Left lung (tissue), 10 donors: ENCODE measurements around the gene SLCO4A1. TPM values are rescaled to one million over a fixed set of nuclear protein-coding genes. Genes with fewer than 3 reads are reported as not detected.

Source experiments
- ATAC-seq: fragments of 200-7000 bp; cut with Tn5 transposase; one replicate; pipeline ENCODE4 v1.9.1; 2020; ENCODE audit warnings: moderate library complexity
- DNase-seq, 4 donors: peaks; one replicate each; pipeline ENCODE4 v3.0.0-alpha.2; 2013 to 2020
- H3K27ac ChIP-seq, 2 donors: fragments of 200-600 bp; sonication (generic) in 1 of 2; one replicate each; pipeline versions ENCODE4 v1.5.0 to v1.8.0; 2020 to 2021
- H3K27me3 ChIP-seq, 2 donors: fragments of 200-600 bp; sonication (generic) in 1 of 2; one replicate each; pipeline versions ENCODE4 v1.5.0 to v1.8.0; 2020 to 2021
- H3K36me3 ChIP-seq, 2 donors: fragments of 200-600 bp; sonication (generic) in 1 of 2; one replicate each; pipeline versions ENCODE4 v1.5.0 to v1.8.0; 2020 to 2021
- H3K4me1 ChIP-seq, 2 donors: fragments of 200-600 bp; one replicate each; pipeline ENCODE4 v1.8.0; 2021
- H3K4me3 ChIP-seq, 2 donors: fragments of 200-600 bp; sonication (generic) in 1 of 2; one replicate each; pipeline versions ENCODE4 v1.5.0 to v1.8.0; 2020 to 2021; ENCODE audit warnings: mild to moderate bottlenecking in 1 of 2
- H3K9me3 ChIP-seq, 2 donors: fragments of 200-600 bp; sonication (generic) in 1 of 2; one replicate each; pipeline versions ENCODE4 v1.5.0 to v1.8.0; 2020 to 2021
- CTCF ChIP-seq, 2 donors: fragments of 200-600 bp; sonication (generic) in 1 of 2; IDR thresholded peaks; one replicate each; pipeline versions ENCODE4 v1.5.0 to v1.8.0; 2021; ENCODE audit warnings: antibody characterized with exemption in 2 of 2
- intact Hi-C, 2 donors: fragments of 100-400 bp; cut with DNase I; formaldehyde crosslinking; loops; one replicate each; pipeline versions ENCODE4 v1.11.2 to v1.14.2; 2022
- polyA plus RNA-seq, 6 donors: library from polyadenylated mRNA; unstranded; fragments of 120-200 nt; gene quantifications; one replicate each; pipeline ENCODE4 v1.2.1, GENCODE V29; 2013; ENCODE audit not compliant: insufficient read length in 6 of 6
- total RNA-seq, 2 donors: library from RNA; stranded (reverse); fragmentation: NEBNext Ultra II Directional; extraction: Animal tissue kit (Norgen Biotek cat#: 25700); gene quantifications; one replicate each; pipeline ENCODE4 v1.2.1, GENCODE V29; 2021
- donor health status: DM: no; HTN: yes; CAD: no.
- donor health status: DM: no; HTN: no; CAD: no.

SLCO4A1 gene
- total and polyA plus RNA-seq, 8 donors: 0.20 to 47.2 (median 0.60) TPM

DNA sequence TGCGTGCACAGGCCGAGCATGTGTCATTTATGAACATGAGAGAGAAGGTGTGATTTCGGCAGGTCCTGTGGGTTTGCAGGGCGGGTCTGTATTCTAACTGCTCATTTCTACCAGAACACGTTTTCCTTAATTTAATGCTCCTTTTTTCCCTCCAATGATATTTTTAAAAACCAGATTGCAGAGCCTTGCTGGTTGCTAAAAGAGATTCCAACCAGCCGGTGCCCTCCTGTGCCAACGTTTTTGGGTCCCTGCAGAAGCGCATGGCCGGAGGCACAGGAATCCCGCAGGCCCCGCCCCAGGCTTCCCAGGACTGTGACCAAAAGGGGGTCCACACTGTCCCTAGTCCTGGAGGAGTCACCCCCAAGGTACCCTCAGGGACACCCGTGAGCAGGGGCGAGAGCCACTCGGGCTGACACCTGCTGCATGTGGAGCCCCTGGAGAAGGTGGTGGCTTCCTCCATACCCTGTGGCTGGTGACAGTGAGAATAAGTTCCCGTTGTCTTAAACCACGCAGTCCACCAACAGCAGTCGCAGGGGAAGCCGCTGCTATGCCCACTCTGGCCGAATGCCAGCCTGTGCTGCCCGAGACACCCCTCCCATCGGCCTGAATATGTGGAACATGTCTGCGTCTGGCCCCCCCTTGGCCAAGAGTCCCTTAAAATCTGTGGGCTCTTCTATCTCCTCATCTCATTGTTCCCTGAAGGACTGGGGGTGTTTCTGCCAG lies 50.7 kb downstream of the SLCO4A1 start:
- ATAC-seq: no peak
- no peak overlapping the region for H3K4me3 ChIP-seq
- no peaks in the 10 kb centered on the region for H3K4me1 ChIP-seq
- H3K36me3 ChIP-seq: no peaks in the 10 kb centered on the region
- no peak for DNase-seq
- intact Hi-C loops: no loop called here
- H3K27me3 ChIP-seq: peaks cover 0 to 42% of the 10 kb centered on the region in 2 donors
- TF ChIP-seq CTCF (IDR thresholded peaks at IDR 0.05): no peak
- H3K9me3 ChIP-seq: no peaks in the 10 kb centered on the region
- no peak overlapping the region for H3K27ac ChIP-seq

GRCh38 chr20:62693524-62693922 lies 51.2 kb downstream of the SLCO4A1 start:
- intact Hi-C loops: no loop called here
- TF ChIP-seq CTCF (IDR thresholded peaks at IDR 0.05): no peak

DNA sequence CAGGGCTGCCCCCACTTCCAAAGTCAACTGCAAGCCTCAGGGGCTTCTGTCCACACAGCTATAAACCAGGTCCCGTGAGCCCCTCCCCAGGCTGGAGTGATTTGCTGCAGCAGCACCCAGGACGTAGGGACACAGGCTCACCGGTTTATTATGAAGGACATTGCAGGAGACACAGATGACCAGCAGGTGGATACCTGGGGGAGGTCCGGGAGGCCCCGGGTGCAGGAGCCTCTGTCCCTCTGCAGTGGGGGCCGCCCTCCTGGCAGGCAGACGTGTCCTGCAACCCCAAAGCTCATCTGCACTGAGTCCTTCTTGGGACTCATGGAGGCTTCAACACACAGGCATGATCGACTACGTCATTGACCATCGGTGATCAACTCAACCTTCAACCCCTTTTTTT lies 51.8 kb downstream of the SLCO4A1 start:
- Histone ChIP-seq H3K36me3 (no peaks in the 10 kb centered on the region), H3K4me3 (no peak overlapping the region), H3K27ac (no peak overlapping the region), H3K9me3 (no peaks in the 10 kb centered on the region), H3K4me1 (no peaks in the 10 kb centered on the region), H3K27me3 (peaks cover 0 to 42% of the 10 kb centered on the region in 2 donors)
- ATAC-seq (no peak), DNase-seq (no peak)
- TF ChIP-seq CTCF (IDR thresholded peaks at IDR 0.05): no peak
- intact Hi-C loops: no loop called here

More at GRCh38 chr20:62693524-62693922, 51.2 kb downstream of the SLCO4A1 start:
- DNase-seq (no peak), ATAC-seq (no peak)
- no peaks in the 10 kb centered on the region for H3K4me1 ChIP-seq
- H3K9me3 ChIP-seq: no peaks in the 10 kb centered on the region
- no peaks in the 10 kb centered on the region for H3K36me3 ChIP-seq
- peaks cover 0 to 42% of the 10 kb centered on the region in 2 donors for H3K27me3 ChIP-seq
- no peak overlapping the region for H3K4me3 ChIP-seq
- no peak overlapping the region for H3K27ac ChIP-seq

DNA sequence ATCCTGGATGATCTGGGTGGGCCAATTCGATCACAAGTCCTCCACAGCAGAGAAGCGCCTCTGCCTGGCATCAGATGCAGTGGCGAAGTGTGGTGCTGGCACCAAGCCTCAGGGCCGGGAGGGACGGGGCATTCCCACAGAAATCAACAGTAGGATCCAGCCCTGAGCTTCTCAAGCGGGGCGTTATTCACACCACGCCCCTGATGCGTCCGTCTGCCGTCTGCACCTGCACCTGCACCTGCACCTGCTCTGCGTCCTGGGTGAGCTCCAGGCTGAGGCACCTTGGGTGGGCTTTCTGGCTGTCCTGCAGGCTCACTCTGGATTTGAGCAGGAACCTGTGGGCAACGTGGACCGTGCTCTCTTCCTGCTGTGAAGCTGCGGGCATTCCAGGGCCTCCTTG lies 52.6 kb downstream of the SLCO4A1 start:
- Histone ChIP-seq H3K27me3 (peaks cover 0 to 34% of the 10 kb centered on the region in 2 donors), H3K4me3 (no peak overlapping the region), H3K27ac (no peak overlapping the region), H3K9me3 (no peaks in the 10 kb centered on the region), H3K4me1 (no peaks in the 10 kb centered on the region), H3K36me3 (no peaks in the 10 kb centered on the region)
- DNase-seq (no peak), ATAC-seq (no peak)
- intact Hi-C loops: no loop called here
- no peak for TF ChIP-seq CTCF (IDR thresholded peaks at IDR 0.05)

DNA sequence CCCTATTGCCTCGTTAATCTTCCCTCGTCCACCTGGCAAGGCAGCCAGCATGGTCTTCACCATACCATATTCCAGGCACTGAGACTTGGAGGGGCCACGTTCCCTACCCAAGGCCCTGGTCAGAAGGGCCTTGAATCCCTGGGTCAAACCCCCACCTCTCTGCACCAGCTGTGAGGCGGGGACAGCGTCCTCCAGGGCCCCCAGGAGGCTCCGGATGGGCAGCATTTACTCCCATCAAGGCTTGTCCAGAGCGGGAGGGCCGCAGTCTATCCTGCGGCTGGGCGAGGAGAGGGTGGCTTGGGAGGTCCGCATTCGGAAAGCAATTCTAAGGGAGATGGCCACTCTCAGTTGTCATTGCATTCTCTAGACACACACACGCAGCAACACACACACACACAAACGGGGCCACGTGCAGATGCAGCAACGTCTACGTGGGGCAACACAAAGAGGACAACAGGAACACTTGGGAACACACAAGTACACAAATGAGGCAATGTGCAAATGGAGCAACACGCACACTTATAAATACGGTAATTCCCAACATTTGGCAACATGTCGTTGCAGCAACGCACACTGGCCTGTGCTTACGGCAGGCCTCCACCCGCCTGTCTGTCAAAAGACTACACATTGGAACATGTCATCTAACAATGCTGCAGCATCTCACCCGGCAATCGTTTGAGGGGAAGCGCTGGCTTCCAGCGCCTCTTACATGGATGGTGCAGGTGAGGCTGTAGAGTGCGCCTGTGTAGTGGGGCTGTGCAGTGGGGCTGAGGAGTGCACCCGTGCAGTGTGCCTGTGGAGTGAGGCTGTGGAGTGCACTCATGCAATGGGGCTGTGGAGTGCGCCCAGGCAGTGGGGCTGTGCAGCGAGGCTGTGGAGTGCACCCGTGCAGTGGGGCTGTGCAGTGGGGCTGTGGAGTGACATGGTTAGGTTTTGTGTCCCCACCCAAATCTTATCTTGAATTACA lies 53.4 kb downstream of the SLCO4A1 start:
- peaks cover 0 to 29% of the 10 kb centered on the region in 2 donors for H3K27me3 ChIP-seq
- H3K4me1 ChIP-seq: no peaks in the 10 kb centered on the region
- intact Hi-C loops: no loop called here
- H3K9me3 ChIP-seq: no peaks in the 10 kb centered on the region
- H3K27ac ChIP-seq: no peak overlapping the region
- H3K36me3 ChIP-seq: no peaks in the 10 kb centered on the region
- DNase-seq: peak in 1 of 4 donors; percentile 58
- no peak overlapping the region for H3K4me3 ChIP-seq
- ATAC-seq: no peak
- TF ChIP-seq CTCF (IDR thresholded peaks at IDR 0.05): no peak
